Gastroesophageal sphincter (tissue), 4 donors: ENCODE data around the gene KHNYN. TPM values are rescaled to one million over a fixed set of nuclear protein-coding genes. Genes with fewer than 3 reads are reported as not detected.

Experiments
- ATAC-seq: fragments of 150-250 bp; one replicate; pipeline ENCODE4 v1.9.1; 2016; ENCODE audit warnings: mild to moderate bottlenecking, moderate library complexity
- H3K27ac ChIP-seq, 4 donors: fragments of 200-600 bp; sonication (generic) in 3 of 4; 1 replicate in 3 of 4; 2 replicates in 1 of 4; pipeline ENCODE4 v1.5.1; 2016 to 2019
- H3K27me3 ChIP-seq: fragments of 200-600 bp; sonication (generic); one replicate; pipeline ENCODE4 v1.5.1; 2019
- H3K36me3 ChIP-seq, 2 donors: fragments of 200-600 bp; sonication (generic); one replicate each; pipeline ENCODE4 v1.5.1; 2019; ENCODE audit warnings: control low read depth in 1 of 2
- H3K4me1 ChIP-seq, 3 donors: fragments of 200-600 bp; sonication (generic); 1 replicate in 2 of 3; 2 replicates in 1 of 3; pipeline ENCODE4 v1.5.1; 2016 to 2019; ENCODE audit warnings: control low read depth in 2 of 3
- H3K4me3 ChIP-seq, 2 donors: fragments of 200-600 bp; sonication (generic); one replicate each; pipeline ENCODE4 v1.5.1; 2019; ENCODE audit warnings: mild to moderate bottlenecking in 1 of 2, moderate library complexity in 1 of 2
- H3K9me3 ChIP-seq, 3 donors: fragments of 200-600 bp; sonication (generic); one replicate each; pipeline ENCODE4 v1.5.1; 2017 to 2019; ENCODE audit warnings: control low read depth in 2 of 3
- EP300 ChIP-seq: sonication (generic); formaldehyde crosslinking; IDR thresholded peaks from one replicate; pipeline ENCODE4 v1.6.1; 2017; ENCODE audit warnings: antibody characterized with exemption, mild to moderate bottlenecking
- POLR2A ChIP-seq, 2 donors: fragments of 450-650 bp; IDR thresholded peaks; one replicate each; pipeline ENCODE4 v1.6.1; 2017; ENCODE audit warnings: antibody characterized with exemption in 2 of 2, mild to moderate bottlenecking in 2 of 2, moderate library complexity in 1 of 2
- POLR2AphosphoS5 ChIP-seq: sonication (generic); formaldehyde crosslinking; IDR thresholded peaks from one replicate; pipeline ENCODE4 v1.6.1; 2017; ENCODE audit warnings: antibody characterized with exemption
- WGBS, 2 donors: methylation state at CpG; one replicate each; pipeline ENCODE4 v1.1.5; 2018; ENCODE audit warnings: low coverage in 1 of 2; 5-methylcytosine and 5-hydroxymethylcytosine counted together
- total RNA-seq, 4 donors: library from RNA; depleted of rRNA; stranded (reverse); fragments of >200 nt; gene quantifications; one replicate each; pipeline ENCODE4 v1.1.0, GENCODE V29; 2016
- TF ChIP-seq, protein P1 (sequence below), 4 experiments: fragments of 200-600 bp in 2 of 4; fragments of 450-650 bp in 2 of 4; sonication (generic) in 1 of 4; IDR thresholded peaks; one replicate each; pipeline ENCODE4 v1.5.1; 2017 to 2019; ENCODE audit warnings: antibody characterized with exemption in 4 of 4, mild to moderate bottlenecking in 2 of 4, moderate library complexity in 2 of 4

Gene KHNYN
- total RNA-seq, 4 donors from 2014 or later: 50.7 to 68.0 (median 61.3) TPM

DNA sequence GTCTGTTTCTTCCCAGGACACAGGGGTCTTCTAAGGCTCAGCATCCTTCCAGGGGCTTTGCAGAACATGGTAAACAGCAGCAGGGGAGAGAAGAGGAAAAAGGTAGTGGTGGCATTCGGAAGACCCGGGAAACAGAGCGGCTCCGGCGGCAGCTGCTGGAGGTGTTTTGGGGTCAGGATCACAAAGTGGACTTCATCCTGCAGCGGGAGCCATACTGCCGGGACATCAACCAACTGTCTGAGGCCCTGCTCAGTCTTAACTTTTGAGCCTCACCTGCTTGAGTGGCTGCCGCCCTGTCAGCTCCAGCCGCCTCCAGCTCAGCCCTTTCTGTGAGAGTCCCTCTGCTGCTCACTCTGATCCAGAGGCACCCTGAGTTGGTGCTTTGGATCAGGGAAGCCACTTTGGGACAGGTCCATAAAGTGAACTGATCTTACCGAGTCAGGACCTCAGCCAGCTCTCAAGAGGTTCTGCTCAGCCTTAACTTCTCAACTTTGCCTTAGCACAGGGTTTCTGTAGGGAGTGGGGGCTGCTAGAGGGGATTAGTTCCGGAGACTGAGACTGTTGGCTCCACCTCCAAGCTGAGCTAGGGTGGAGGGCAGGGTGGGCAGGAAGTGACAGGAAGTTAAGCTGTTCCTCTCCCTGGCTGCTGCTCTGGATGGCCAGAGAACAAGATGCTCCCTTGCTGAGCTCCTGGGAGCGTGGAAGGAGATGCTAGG lies 7.4 kb downstream of the KHNYN start:
- Histone ChIP-seq H3K27ac (peak overlapping the region in 3 of 4 donors; percentile 69 to 76 (median 70)), H3K9me3 (no peaks in the 10 kb centered on the region), H3K4me1 (peaks cover 5 to 75% (median 15%) of the 10 kb centered on the region in 3 donors), H3K4me3 (no peak overlapping the region), H3K36me3 (peaks cover 0 to 89% of the 10 kb centered on the region in 2 donors), H3K27me3 (no peaks in the 10 kb centered on the region)
- TF ChIP-seq EP300 (no peak), POLR2AphosphoS5 (no peak), POLR2A (IDR thresholded peaks at IDR 0.05) (no peak)
- TF ChIP-seq, protein P1, sequence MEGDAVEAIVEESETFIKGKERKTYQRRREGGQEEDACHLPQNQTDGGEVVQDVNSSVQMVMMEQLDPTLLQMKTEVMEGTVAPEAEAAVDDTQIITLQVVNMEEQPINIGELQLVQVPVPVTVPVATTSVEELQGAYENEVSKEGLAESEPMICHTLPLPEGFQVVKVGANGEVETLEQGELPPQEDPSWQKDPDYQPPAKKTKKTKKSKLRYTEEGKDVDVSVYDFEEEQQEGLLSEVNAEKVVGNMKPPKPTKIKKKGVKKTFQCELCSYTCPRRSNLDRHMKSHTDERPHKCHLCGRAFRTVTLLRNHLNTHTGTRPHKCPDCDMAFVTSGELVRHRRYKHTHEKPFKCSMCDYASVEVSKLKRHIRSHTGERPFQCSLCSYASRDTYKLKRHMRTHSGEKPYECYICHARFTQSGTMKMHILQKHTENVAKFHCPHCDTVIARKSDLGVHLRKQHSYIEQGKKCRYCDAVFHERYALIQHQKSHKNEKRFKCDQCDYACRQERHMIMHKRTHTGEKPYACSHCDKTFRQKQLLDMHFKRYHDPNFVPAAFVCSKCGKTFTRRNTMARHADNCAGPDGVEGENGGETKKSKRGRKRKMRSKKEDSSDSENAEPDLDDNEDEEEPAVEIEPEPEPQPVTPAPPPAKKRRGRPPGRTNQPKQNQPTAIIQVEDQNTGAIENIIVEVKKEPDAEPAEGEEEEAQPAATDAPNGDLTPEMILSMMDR (IDR thresholded peaks at IDR 0.05): no peak
- no peak for ATAC-seq
- WGBS, 2 donors: 80% methylated on average over 1 of the region's 12 CpGs; no CpG with 5 or more reads in 1 of the 2 donors

DNA sequence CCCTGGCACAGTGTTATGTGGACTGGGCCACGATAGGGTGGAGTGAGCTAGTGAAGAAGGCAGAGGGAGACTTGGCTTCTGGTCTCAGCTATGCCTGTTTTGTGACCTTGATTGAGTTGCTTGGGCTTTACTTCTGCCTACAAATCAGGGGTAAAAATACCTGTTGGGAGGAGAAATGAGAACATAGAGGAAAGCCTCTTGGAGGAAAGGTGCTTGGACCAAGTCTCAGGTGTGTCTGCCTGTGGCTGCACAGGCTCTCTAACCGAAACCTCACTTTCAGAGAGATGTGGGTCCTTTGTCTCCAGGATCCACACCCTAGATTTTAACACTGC lies 7.9 kb downstream of the KHNYN start:
- Histone ChIP-seq H3K27me3 (no peaks in the 10 kb centered on the region), H3K4me3 (no peak overlapping the region), H3K27ac (peak overlapping the region in 3 of 4 donors; percentile 69 to 76 (median 70)), H3K9me3 (no peaks in the 10 kb centered on the region), H3K4me1 (peaks cover 5 to 70% (median 13%) of the 10 kb centered on the region in 3 donors), H3K36me3 (peaks cover 0 to 83% of the 10 kb centered on the region in 2 donors)
- no peak for ATAC-seq
- 22 to 57% methylated on average over 1 of the region's 2 CpGs for WGBS, 2 donors
- no peak for TF ChIP-seq POLR2AphosphoS5
- TF ChIP-seq, protein P1 (IDR thresholded peaks at IDR 0.05): no peak

DNA sequence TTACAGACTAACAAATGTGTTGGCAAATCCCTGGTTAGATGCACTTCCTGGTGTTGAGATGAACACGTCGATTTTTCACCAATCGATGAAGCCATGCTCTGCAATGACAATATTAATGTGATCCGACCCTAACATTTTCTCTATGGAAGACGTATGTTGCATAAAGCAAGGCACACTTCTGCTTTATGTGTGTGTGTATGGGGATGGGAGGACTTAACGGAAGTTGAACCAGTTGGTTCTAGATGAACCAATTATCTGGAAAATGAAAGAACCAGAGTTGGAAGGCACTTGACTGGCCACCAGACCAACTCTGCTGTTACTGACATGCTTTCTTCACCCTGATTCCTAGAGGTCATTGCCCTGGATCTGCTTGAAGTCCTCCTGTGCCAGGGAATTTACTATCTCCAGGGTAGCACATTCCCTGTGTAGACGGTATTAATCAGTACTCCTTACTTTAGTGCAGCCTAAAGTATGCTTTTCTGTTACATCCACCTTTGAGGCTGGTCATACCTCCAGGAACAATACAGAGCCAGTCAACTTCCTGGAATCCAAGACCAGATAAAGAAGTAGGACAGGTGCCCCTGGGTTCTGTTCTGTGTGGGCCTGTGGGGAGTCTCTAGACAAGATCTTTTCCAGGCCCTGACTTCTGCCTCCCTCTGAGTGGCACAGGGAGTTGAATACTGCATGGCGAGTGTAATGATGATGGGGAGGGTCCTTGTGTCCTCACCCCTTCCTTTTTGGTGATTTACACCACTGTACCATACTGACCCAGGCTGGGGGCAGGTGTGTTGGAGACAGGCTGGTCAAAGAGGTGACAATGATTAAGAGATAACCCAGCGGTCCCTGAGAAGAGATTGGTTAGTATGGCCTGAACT lies 8.7 kb downstream of the KHNYN start:
- ATAC-seq: no peak
- Histone ChIP-seq H3K27ac (peak overlapping the region in 3 of 4 donors; percentile 10 to 76 (median 27)), H3K9me3 (no peaks in the 10 kb centered on the region), H3K4me3 (no peak overlapping the region), H3K36me3 (peaks cover 0 to 76% of the 10 kb centered on the region in 2 donors), H3K4me1 (peaks cover 5 to 69% (median 14%) of the 10 kb centered on the region in 3 donors), H3K27me3 (no peaks in the 10 kb centered on the region)
- TF ChIP-seq, protein P1 (IDR thresholded peaks at IDR 0.05): no peak
- TF ChIP-seq POLR2AphosphoS5 (no peak), POLR2A (IDR thresholded peaks at IDR 0.05) (no peak), EP300 (no peak)
- whole genome bisulfite sequencing, 2 donors: 52 to 56% methylated on average over 7 to 9 of the region's 9 CpGs

DNA sequence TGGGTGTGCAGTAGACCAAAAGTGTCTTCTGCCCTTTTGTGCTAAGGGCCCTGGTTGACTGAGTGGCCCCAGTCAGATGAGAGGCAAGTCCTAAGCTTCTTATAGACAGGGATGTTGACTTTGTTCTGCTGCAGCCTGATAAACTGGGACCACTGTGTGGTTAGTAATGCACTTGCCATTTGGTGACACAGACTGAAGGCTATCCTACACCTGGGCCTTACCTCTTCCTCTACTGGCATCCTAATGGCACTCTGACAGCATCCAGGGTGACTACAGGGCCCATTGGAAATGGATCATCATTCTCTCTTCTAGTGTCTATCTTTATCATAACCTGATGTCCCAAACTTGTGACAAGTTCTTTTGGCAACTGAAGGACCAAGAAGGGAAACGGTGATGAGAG lies 9.5 kb downstream of the KHNYN start:
- ATAC-seq: no peak
- TF ChIP-seq, protein P1 (IDR thresholded peaks at IDR 0.05): no peak
- TF ChIP-seq POLR2AphosphoS5 (no peak), EP300 (no peak), POLR2A (IDR thresholded peaks at IDR 0.05) (no peak)
- H3K36me3 ChIP-seq: peaks cover 0 to 68% of the 10 kb centered on the region in 2 donors
- H3K4me3 ChIP-seq: no peak overlapping the region
- 14 to 20% methylated on average over 1 of the region's 1 CpG for WGBS, 2 donors
- no peaks in the 10 kb centered on the region for H3K27me3 ChIP-seq
- H3K9me3 ChIP-seq: no peaks in the 10 kb centered on the region
- H3K4me1 ChIP-seq: peaks cover 5 to 72% (median 15%) of the 10 kb centered on the region in 3 donors
- peak overlapping the region in 1 of 4 donors; percentile 27 for H3K27ac ChIP-seq
